ENCODE results near the gene CCT6A. TPM values are rescaled to one million over a fixed set of nuclear protein-coding genes. Genes with fewer than 3 reads are reported as not detected.
"Not testable (repeated sequence)": the region's sequence is repeated elsewhere in the genome, so short reads cannot be mapped to it uniquely, and the experiment has no call there.

Gene CCT6A
- total RNA-seq, 1 donor from 2014 or later: 73.5 TPM

- intact Hi-C loops (cut with micrococcal nuclease); ATAC-seq; DNase-seq: not testable (repeated sequence)
Observed at GRCh38 chr7:56047446-56048116, 4.0 kb upstream of the CCT6A start.

- intact Hi-C loops (cut with micrococcal nuclease): no loop called here
- no peak for DNase-seq
- no peak for ATAC-seq
Observed at GRCh38 chr7:56048245-56048644, 3.3 kb upstream of the CCT6A start.

- intact Hi-C loops (cut with micrococcal nuclease); ATAC-seq; DNase-seq: not testable (repeated sequence)
Observed at GRCh38 chr7:56048763-56049162, 2.8 kb upstream of the CCT6A start.

GRCh38 chr7:56051053-56051338 lies 569 bp upstream of the CCT6A start:
- no peak for ATAC-seq
- no peak for DNase-seq
- intact Hi-C loops (cut with micrococcal nuclease): no loop called here

- intact Hi-C loops (cut with micrococcal nuclease): no loop called here
- ATAC-seq (no peak), DNase-seq (no peak)
Observed at GRCh38 chr7:56053379-56053778, 1.8 kb downstream of the CCT6A start.

GRCh38 chr7:56053993-56054392 lies 2.4 kb downstream of the CCT6A start:
- no peak for DNase-seq
- ATAC-seq: no peak
- intact Hi-C loops (cut with micrococcal nuclease): no loop called here

- ATAC-seq (no peak), DNase-seq (no peak)
- intact Hi-C loops (cut with micrococcal nuclease): loop anchor here (10.0 kb wide), 1 partner anchor 78 kb away; no protein-coding TSS in a partner anchor
Observed at GRCh38 chr7:56062382-56062781, 10.8 kb downstream of the CCT6A start.

- ATAC-seq (no peak), DNase-seq (no peak)
- intact Hi-C loops (cut with micrococcal nuclease): loop anchor here (10.0 kb wide), 1 partner anchor 79 kb away; no protein-coding TSS in a partner anchor
Observed at GRCh38 chr7:56063500-56063881, 11.9 kb downstream of the CCT6A start.

GRCh38 chr7:56063882-56064625 lies 12.5 kb downstream of the CCT6A start, which contains the start of gene SUMF2:
Gene SUMF2, plus strand, starts transcription at chr7:56064286. Its CDS starts 26 bp downstream, at chr7:56064312.
- ATAC-seq (peak; percentile 100), DNase-seq (peak; percentile 97)
- intact Hi-C loops (cut with micrococcal nuclease): loop anchor here (10.0 kb wide), 1 partner anchor 79 kb away; no protein-coding TSS in a partner anchor

GRCh38 chr7:56066376-56066775 lies 14.8 kb downstream of the CCT6A start:
- intact Hi-C loops (cut with micrococcal nuclease): loop anchor here (10.0 kb wide), 1 partner anchor 82 kb away; no protein-coding TSS in a partner anchor
- not testable (repeated sequence) for DNase-seq, ATAC-seq

- peak; percentile 91 for ATAC-seq
- peak; percentile 91 for DNase-seq
- intact Hi-C loops (cut with micrococcal nuclease): no loop called here
Observed at GRCh38 chr7:56074371-56074791, 22.8 kb downstream of the CCT6A start.

GRCh38 chr7:56077681-56078080 lies 26.1 kb downstream of the CCT6A start:
- DNase-seq: no peak
- intact Hi-C loops (cut with micrococcal nuclease): no loop called here

GRCh38 chr7:56078196-56078595 lies 26.6 kb downstream of the CCT6A start:
- no peak for ATAC-seq
- intact Hi-C loops (cut with micrococcal nuclease): no loop called here

More at GRCh38 chr7:56077681-56078080, 26.1 kb downstream of the CCT6A start:
- no peak for ATAC-seq

GRCh38 chr7:56079450-56080185 lies 28.1 kb downstream of the CCT6A start:
- intact Hi-C loops (cut with micrococcal nuclease): no loop called here
- DNase-seq (peak; percentile 92), ATAC-seq (peak; percentile 89)

More at GRCh38 chr7:56078196-56078595, 26.6 kb downstream of the CCT6A start:
- DNase-seq: no peak

GRCh38 chr7:56080726-56081435 lies 29.3 kb downstream of the CCT6A start:
- intact Hi-C loops (cut with micrococcal nuclease); ATAC-seq; DNase-seq: not testable (repeated sequence)

- intact Hi-C loops (cut with micrococcal nuclease): no loop called here
- no peak for DNase-seq
Observed at GRCh38 chr7:56081626-56082340, 30.2 kb downstream of the CCT6A start.

GRCh38 chr7:56083150-56083785 lies 31.7 kb downstream of the CCT6A start:
- intact Hi-C loops (cut with micrococcal nuclease): no loop called here
- peak; percentile 84 for DNase-seq
- ATAC-seq: peak; percentile 49

More at GRCh38 chr7:56081626-56082340, 30.2 kb downstream of the CCT6A start:
- no peak for ATAC-seq

- DNase-seq: no peak
- no peak for ATAC-seq
- intact Hi-C loops (cut with micrococcal nuclease): no loop called here
Observed at GRCh38 chr7:56086761-56087160, 35.2 kb downstream of the CCT6A start.
